T47D (cell line): ENCODE results near the gene GABPB2.
A peak's percentile ranks its signal among the peaks of the same experiment; 100 is the strongest.

ENCODE experiments used
- DNase-seq, 2 experiments: peaks; one replicate each; pipeline versions ENCODE4 v3.0.0 to v3.0.0-alpha.2; 2011 to 2012; ENCODE audit warnings: low read depth in 1 of 2, low spot score in 1 of 2
- JUND ChIP-seq: IDR thresholded peaks from 2 replicates; pipeline ENCODE4 v1.6.1; 2012; ENCODE audit warnings: low read depth
- in situ Hi-C: cut with HindIII; loops from 2 replicates; pipeline ENCODE4 v1.10.0; 2016; ENCODE audit warnings: low sequenced_read_pairs, low pct_unique_long_range_greater_than_20kb

GABPB2 gene

DNA sequence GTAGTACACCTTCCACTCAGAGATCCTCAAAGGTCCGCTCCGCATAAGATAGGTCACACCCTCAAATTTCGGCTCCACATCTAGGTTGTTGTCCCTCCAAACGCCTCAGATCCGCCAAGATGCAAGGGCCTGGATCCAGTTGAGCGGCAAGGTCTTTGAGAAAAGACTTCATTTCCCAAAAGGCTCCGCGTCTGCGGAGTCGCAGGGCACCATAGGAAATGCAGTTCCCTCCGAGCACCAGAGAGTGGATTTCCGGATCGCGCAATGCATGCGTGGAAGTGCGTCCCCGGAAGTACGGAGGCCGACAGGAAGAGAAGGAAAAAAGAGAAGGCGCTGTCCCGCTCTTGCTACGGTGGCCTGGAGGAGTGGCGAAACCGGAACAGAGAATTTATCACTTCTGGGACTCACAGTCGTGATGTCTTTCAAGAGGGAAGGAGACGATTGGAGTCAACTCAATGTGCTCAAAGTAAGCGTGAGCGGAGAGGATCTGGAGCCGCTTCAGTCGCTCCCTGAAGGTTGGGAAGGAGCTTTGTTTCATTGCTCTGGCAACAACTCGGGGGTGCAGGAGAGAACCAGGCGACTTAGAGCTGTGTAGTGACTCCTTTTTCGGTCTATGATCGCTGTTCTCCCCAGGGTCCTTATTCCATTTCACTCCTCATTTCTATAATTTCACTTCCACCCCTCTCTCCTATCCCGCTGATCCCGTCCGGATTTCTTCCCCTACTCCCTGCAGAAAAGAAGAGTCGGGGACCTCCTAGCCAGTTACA is 95.4 kb downstream of the GABPB2 start, which contains the start of the genes LYSMD1 and SCNM1:
TSS of gene LYSMD1 (minus strand) at position 165 of the 767 bp plus-strand sequence. CDS start 644 bp downstream, outside the sequence.
TSS of gene SCNM1 (plus strand) at position 407 of the 767 bp plus-strand sequence. CDS start at position 416, 9 bp downstream.
- DNase-seq: peak; percentile 89 to 100
- no peak for TF ChIP-seq JUND
- in situ Hi-C loops: no loop called here

DNA sequence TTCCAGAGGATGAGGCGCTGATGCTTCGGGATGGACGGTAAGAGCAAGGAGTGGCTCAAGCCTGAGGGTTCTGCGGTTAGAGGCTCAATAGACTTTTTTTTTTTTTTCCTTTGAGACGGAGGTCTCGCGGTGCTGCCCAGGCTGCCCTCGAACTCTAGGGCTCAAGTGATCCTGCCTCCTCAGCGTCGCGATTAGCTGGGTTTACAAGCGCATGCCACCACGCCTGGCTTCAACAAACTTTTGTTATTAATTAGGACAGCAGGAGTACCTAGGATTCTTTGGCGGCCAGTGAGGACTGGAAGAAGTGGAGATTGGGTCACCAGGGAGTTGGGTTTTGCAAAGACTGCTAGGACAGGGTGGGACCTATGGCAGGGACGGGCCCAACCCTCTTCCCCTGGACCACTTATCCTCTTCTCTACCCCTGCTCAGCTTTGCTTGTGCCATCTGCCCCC is 96.0 kb downstream of the GABPB2 start:
- peak in 1 of 2 experiments; percentile 30 for DNase-seq
- TF ChIP-seq JUND: no peak
- in situ Hi-C loops: no loop called here

DNA sequence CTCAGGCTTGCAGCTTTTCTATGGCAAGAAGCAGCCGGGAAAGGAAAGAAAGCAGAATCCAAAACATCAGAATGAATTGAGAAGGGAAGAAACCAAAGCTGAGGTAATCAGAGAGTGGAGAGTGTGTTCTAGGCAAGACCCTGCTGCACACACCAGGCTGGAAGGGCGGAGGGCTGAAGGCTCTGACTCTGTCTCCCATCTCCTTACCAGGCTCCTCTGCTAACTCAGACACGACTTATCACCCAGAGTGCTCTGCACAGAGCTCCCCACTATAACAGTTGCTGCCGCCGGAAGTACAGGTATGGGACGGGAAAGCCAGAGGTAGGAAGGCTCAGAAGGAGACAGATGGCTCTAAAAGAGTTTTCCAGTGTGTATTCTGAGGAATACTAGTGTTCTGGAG is 96.6 kb downstream of the GABPB2 start:
- no peak for TF ChIP-seq JUND
- in situ Hi-C loops: no loop called here

DNA sequence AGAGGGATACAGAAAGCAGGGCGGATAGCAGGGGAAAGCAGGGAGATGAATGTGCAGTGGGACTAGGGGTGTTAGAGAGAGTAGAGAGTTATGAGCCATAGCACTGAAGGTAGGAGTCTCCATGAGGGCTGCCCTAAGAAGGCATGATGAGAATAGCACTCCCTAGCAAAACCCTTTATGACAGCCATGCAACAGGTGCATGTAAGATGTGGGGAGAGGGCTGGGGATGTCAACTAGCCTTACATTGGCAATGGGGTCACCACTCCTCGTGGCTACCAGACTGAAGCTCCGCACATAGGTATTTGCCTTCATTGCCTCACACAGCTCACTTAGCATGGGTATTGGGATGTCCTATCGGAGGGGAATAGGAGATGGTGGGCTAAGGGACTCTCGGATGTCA is 100.6 kb downstream of the GABPB2 start:
- no peak for TF ChIP-seq JUND
- in situ Hi-C loops: no loop called here
- no peak for DNase-seq

More for the DNA sequence above, 96.6 kb downstream of the GABPB2 start:
- DNase-seq: no peak
